ENCODE results near the gene RPL29.

DNA sequence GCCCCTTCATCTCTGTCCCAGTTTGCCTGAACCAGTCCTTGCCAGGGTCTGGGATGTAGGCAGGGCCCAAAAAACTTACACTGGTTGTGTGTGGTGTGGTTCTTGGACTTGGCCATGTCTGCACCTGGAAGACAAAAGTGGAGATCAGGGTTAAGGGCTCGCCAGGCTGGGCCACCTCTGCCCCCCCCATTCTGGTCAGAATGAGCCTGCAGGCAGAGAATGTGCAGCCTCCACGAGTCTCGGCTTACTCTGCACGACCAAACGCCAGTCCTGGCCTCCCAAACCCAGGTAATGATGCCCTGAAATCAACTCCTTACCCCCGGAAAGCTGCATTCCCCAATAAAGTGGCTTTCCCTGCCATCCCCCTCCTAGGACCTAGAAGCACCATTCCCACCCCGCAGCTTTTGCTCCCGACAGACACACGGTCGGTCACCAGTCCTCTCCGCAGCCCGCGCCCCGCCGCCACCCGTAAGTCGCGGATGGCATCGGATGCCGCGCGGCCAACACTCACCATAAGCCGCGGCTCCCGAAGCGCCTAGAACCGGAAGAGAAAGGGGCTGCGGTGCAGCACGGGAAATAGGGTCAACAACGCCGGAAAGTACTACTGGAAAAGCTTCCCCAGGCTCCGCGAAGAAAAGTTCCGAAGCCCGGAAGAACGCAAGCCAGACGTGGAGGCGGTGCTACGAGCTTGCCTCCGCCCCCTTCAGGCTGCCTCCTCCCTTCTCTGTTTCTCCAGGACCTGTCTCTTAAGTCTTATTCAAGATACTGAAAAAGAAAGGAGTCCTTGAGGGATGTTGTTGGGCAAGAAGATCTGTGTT is at the start of gene RPL29:
- TF ChIP-seq POLR2A (IDR thresholded peaks at IDR 0.05; ENCODE audit: low read depth, low read length) = peak; percentile 97
- TF ChIP-seq SPI1 (IDR thresholded peaks at IDR 0.05; ENCODE audit: low read depth, low read length) = peak; percentile 20; the same call in 1 of the 2 replicates
- TF ChIP-seq POLR2AphosphoS5 (IDR thresholded peaks at IDR 0.05; ENCODE audit: low read depth, low read length) = peak; percentile 98
- TF ChIP-seq TAF1 (IDR thresholded peaks at IDR 0.05; ENCODE audit: low read depth, low read length) = peak; percentile 100
- TF ChIP-seq PAX5 (IDR thresholded peaks at IDR 0.05; ENCODE audit: insufficient read depth, low read length, severe bottlenecking) = peak; percentile 26
